A549 (cell line): ENCODE measurements around the gene TM4SF1. TPM values are rescaled to one million over a fixed set of nuclear protein-coding genes. Genes with fewer than 3 reads are reported as not detected.

Source experiments
- ATAC-seq, 2 experiments: fragments of 200-7000 bp in 1 of 2; fragments of >200 bp in 1 of 2; cut with Nextera tagmentation in 1 of 2; cut with Tn5 transposase in 1 of 2; 3 replicates each; pipeline versions ENCODE4 v1.8.0 to v1.9.1; 2018 to 2020; ENCODE audit warnings: mild to moderate bottlenecking in 1 of 2, moderate library complexity in 1 of 2
- CTCF ChIA-PET: fragments of 300-600 bp; sonication (Branson Sonifier 250); formaldehyde crosslinking; extraction: SDS; loops from one replicate; lab custom pipeline; 2021; ENCODE audit warnings: antibody characterized with exemption, inconsistent platforms; lab: Yijun Ruan, JAX
- POLR2A ChIA-PET: fragments of 350-600 bp; formaldehyde crosslinking; extraction: SDS; loops from one replicate; lab custom pipeline; 2021; ENCODE audit warnings: antibody characterized with exemption, inconsistent platforms; lab: Yijun Ruan, JAX
- DNase-seq, 2 experiments: peaks; one replicate each; pipeline versions ENCODE4 v3.0.0 to v3.0.0-alpha.2; 2011 to 2016; ENCODE audit warnings: low read depth in 1 of 2, low spot score in 1 of 2
- FAIRE-seq: peaks from 2 replicates; lab custom pipeline; 2011; peaks lifted over from hg19 to GRCh38; lab: Jason Lieb, UNC
- H3K27ac ChIP-seq, 2 experiments: fragments of >200 bp; sonication (Bioruptor Twin); formaldehyde crosslinking; 3 replicates each; pipeline ENCODE4 v1.5.1; 2016 to 2017
- H3K4me1 ChIP-seq: fragments of >200 bp; sonication (Bioruptor Twin); formaldehyde crosslinking; 3 replicates; pipeline ENCODE4 v1.6.1; 2016
- H3K4me2 ChIP-seq: fragments of >200 bp; sonication (Bioruptor Twin); formaldehyde crosslinking; 3 replicates; pipeline ENCODE4 v1.6.1; 2016
- H3K4me3 ChIP-seq: fragments of >200 bp; sonication (Bioruptor Twin); formaldehyde crosslinking; 3 replicates; pipeline ENCODE4 v1.5.1; 2016
- H3K9me3 ChIP-seq: fragments of >200 bp; sonication (Bioruptor Twin); formaldehyde crosslinking; 3 replicates; pipeline ENCODE4 v1.6.1; 2016
- BCL3 ChIP-seq: fragments of >200 bp; sonication (Bioruptor Twin); formaldehyde crosslinking; IDR thresholded peaks from 3 replicates; pipeline ENCODE4 v1.6.1; 2016
- BHLHE40 ChIP-seq: IDR thresholded peaks from 2 replicates; pipeline ENCODE4 v1.6.1; 2012; ENCODE audit warnings: low read depth, low read length, inconsistent platforms
- CBX2 ChIP-seq: fragments of 200-600 bp; sonication (generic); IDR thresholded peaks from 2 replicates; pipeline ENCODE4 v1.6.1; 2016; ENCODE audit warnings: low read depth, mild to moderate bottlenecking, borderline replicate concordance
- CBX8 ChIP-seq: fragments of 200-600 bp; sonication (generic); IDR thresholded peaks from 2 replicates; pipeline ENCODE4 v1.6.1; 2016
- CEBPB ChIP-seq, 2 experiments: fragments of >200 bp in 1 of 2; sonication (Bioruptor Twin) in 1 of 2; formaldehyde crosslinking in 1 of 2; IDR thresholded peaks; 2 replicates each; pipeline ENCODE4 v1.6.1; 2012 to 2016
- CHD2 ChIP-seq: fragments of 150-350 bp; IDR thresholded peaks from 2 replicates; pipeline ENCODE4 v1.6.1; 2014; ENCODE audit warnings: low read length; ENCODE audit not compliant: partially characterized antibody
- CHD4 ChIP-seq: fragments of 200-600 bp; sonication (generic); IDR thresholded peaks from 2 replicates; pipeline ENCODE4 v1.6.1; 2016; ENCODE audit warnings: antibody characterized with exemption, mild to moderate bottlenecking, borderline replicate concordance
- EHF ChIP-seq: fragments of 250-450 bp; sonication (Bioruptor Pico); IDR thresholded peaks from 2 replicates; pipeline ENCODE4 v1.5.0; 2020; ENCODE audit warnings: mild to moderate bottlenecking
- ELK1 ChIP-seq: fragments of 150-350 bp; IDR thresholded peaks from 2 replicates; pipeline ENCODE4 v1.6.1; 2014; ENCODE audit warnings: low read depth, mild to moderate bottlenecking, low read length
- EP300 ChIP-seq, 2 experiments: fragments of >200 bp; sonication (Bioruptor Twin); formaldehyde crosslinking; IDR thresholded peaks; 2 replicates in 1 of 2; 3 replicates in 1 of 2; pipeline ENCODE4 v1.6.1; 2016 to 2017
- ESRRA ChIP-seq: fragments of 150-350 bp; IDR thresholded peaks from 2 replicates; pipeline ENCODE4 v1.6.1; 2014; ENCODE audit warnings: mild to moderate bottlenecking, low read length, borderline replicate concordance
- FOSL2 ChIP-seq, 2 experiments: fragments of 450-650 bp in 1 of 2; fragments of >200 bp in 1 of 2; sonication (Bioruptor Twin) in 1 of 2; formaldehyde crosslinking; IDR thresholded peaks; 2 replicates each; pipeline versions ENCODE4 v1.5.0 to v1.6.1; 2016 to 2020; ENCODE audit warnings: mild to moderate bottlenecking in 1 of 2, moderate library complexity in 1 of 2
- HDAC2 ChIP-seq: fragments of 200-600 bp; sonication (generic); IDR thresholded peaks from 2 replicates; pipeline ENCODE4 v1.6.1; 2016
- HES2 ChIP-seq: fragments of >200 bp; sonication (Bioruptor Twin); formaldehyde crosslinking; IDR thresholded peaks from 2 replicates; pipeline ENCODE4 v1.6.1; 2016
- HMGXB4 ChIP-seq: fragments of 250-450 bp; sonication (Bioruptor Pico); IDR thresholded peaks from 2 replicates; pipeline ENCODE4 v1.5.0; 2021; ENCODE audit warnings: mild to moderate bottlenecking, moderate library complexity, borderline replicate concordance
- HOXA7 ChIP-seq: fragments of 250-450 bp; sonication (Bioruptor Pico); IDR thresholded peaks from 2 replicates; pipeline ENCODE4 v1.5.0; 2020; ENCODE audit warnings: mild to moderate bottlenecking, moderate library complexity
- HOXB5 ChIP-seq: fragments of 250-450 bp; sonication (Bioruptor Pico); IDR thresholded peaks from 2 replicates; pipeline ENCODE4 v1.5.0; 2020; ENCODE audit warnings: mild to moderate bottlenecking, moderate library complexity
- JUN ChIP-seq, 2 experiments: fragments of >200 bp; sonication (Bioruptor Twin); formaldehyde crosslinking; IDR thresholded peaks; 2 replicates in 1 of 2; 3 replicates in 1 of 2; pipeline ENCODE4 v1.6.1; 2016 to 2017
- JUNB ChIP-seq: fragments of >200 bp; sonication (Bioruptor Twin); formaldehyde crosslinking; IDR thresholded peaks from 2 replicates; pipeline ENCODE4 v1.6.1; 2016
- KDM1A ChIP-seq: fragments of 200-600 bp; sonication (generic); IDR thresholded peaks from 2 replicates; pipeline ENCODE4 v1.6.1; 2016; ENCODE audit warnings: low read depth, mild to moderate bottlenecking
- MAFK ChIP-seq: fragments of 450-650 bp; IDR thresholded peaks from 2 replicates; pipeline ENCODE4 v1.6.1; 2014; ENCODE audit not compliant: partially characterized antibody
- MAX ChIP-seq: IDR thresholded peaks from 2 replicates; pipeline ENCODE4 v1.6.1; 2012
- NFE2L2 ChIP-seq: fragments of 150-350 bp; conservative IDR thresholded peaks from 2 replicates; pipeline ENCODE4 v1.6.1; 2014; ENCODE audit warnings: low read length
- PBX3 ChIP-seq: IDR thresholded peaks from 2 replicates; pipeline ENCODE4 v1.6.1; 2012
- POLR2A ChIP-seq: IDR thresholded peaks from 2 replicates; pipeline ENCODE4 v1.6.1; 2012; ENCODE audit warnings: mild to moderate bottlenecking, low read length
- POLR2AphosphoS2 ChIP-seq: conservative IDR thresholded peaks from 2 replicates; pipeline ENCODE4 v1.6.1; 2012; ENCODE audit warnings: low read length, improper control_type of control experiment, inconsistent platforms
- RAD21 ChIP-seq, 2 experiments: fragments of >200 bp in 1 of 2; sonication (Bioruptor Twin) in 1 of 2; formaldehyde crosslinking in 1 of 2; IDR thresholded peaks in 1 of 2; conservative IDR thresholded peaks in 1 of 2; 2 replicates in 1 of 2; 3 replicates in 1 of 2; pipeline ENCODE4 v1.6.1; 2012 to 2018; ENCODE audit warnings: inconsistent platforms in 1 of 2
- RARB ChIP-seq: fragments of 250-450 bp; sonication (Bioruptor Pico); IDR thresholded peaks from 2 replicates; pipeline ENCODE4 v1.8.0; 2021; ENCODE audit warnings: mild to moderate bottlenecking, moderate library complexity
- RCOR1 ChIP-seq: fragments of 150-350 bp; IDR thresholded peaks from 2 replicates; pipeline ENCODE4 v1.6.1; 2014; ENCODE audit warnings: antibody characterized with exemption, low read length, low read depth
- REST ChIP-seq: fragments of 200-600 bp; sonication (generic); IDR thresholded peaks from 2 replicates; pipeline ENCODE4 v1.6.1; 2016; ENCODE audit warnings: antibody characterized with exemption, mild to moderate bottlenecking, moderate library complexity
- RFX5 ChIP-seq: fragments of 450-650 bp; IDR thresholded peaks from 2 replicates; pipeline ENCODE4 v1.7.1; 2014; ENCODE audit warnings: antibody characterized with exemption, mild to moderate bottlenecking, moderate library complexity
- SREBF2 ChIP-seq: fragments of 450-650 bp; IDR thresholded peaks from 2 replicates; pipeline ENCODE4 v1.6.1; 2014; ENCODE audit warnings: mild to moderate bottlenecking, moderate library complexity
- TP53 ChIP-seq: fragments of 250-450 bp; sonication (Bioruptor Pico); IDR thresholded peaks from 2 replicates; pipeline ENCODE4 v1.5.0; 2021; ENCODE audit warnings: mild to moderate bottlenecking, moderate library complexity
- ZSCAN20 ChIP-seq: fragments of 250-450 bp; sonication (Bioruptor Pico); IDR thresholded peaks from 2 replicates; pipeline ENCODE4 v1.8.0; 2022; ENCODE audit warnings: mild to moderate bottlenecking, moderate library complexity
- WGBS: methylation state at CpG from one replicate; pipeline ENCODE4 v1.1.6; 2017; ENCODE audit errors: missing lambda C conversion rate; 5-methylcytosine and 5-hydroxymethylcytosine counted together
- polyA plus RNA-seq, 4 experiments: library from polyadenylated mRNA; depleted of rRNA in 3 of 4; stranded (reverse); fragments of >200 nt; fragmentation: RNase III in 1 of 4; extraction: RNeasy Plus Mini Kit Qiagen cat#74134 plus additional on column Dnase treatment in 1 of 4; gene quantifications; 2 replicates in 3 of 4; 3 replicates in 1 of 4; pipeline ENCODE4 v1.2.3, GENCODE V29; 2011 to 2017

The TM4SF1 gene
- polyA plus RNA-seq, 2 of the 4 experiments (the other 2 are of a cell fraction) = 828 to 1,208 TPM

GRCh38 chr3:149382101-149382467 lies 4.6 kb upstream of the TM4SF1 start:
- no peak overlapping the region for H3K4me3 ChIP-seq
- H3K9me3 ChIP-seq = no peaks in the 10 kb centered on the region
- peak overlapping the region; percentile 70 for H3K4me2 ChIP-seq
- DNase-seq = peak; percentile 59 to 88
- ChIA-PET POLR2A (interaction anchor here (0.8 kb wide), 1 partner anchor 9 kb away, joined by 6 read pairs; no protein-coding TSS in a partner anchor), CTCF (interaction anchor here (0.9 to 2.4 kb wide), 7 partner anchors 9 to 262 kb away, joined by 3 to 9 read pairs (median 4); no protein-coding TSS in a partner anchor)
- 3% methylated on average over 4 of the region's 4 CpGs for WGBS
- H3K4me1 ChIP-seq = peaks cover 72% of the 10 kb centered on the region
- no peak for FAIRE-seq
- ATAC-seq = peak; percentile 19 to 51; a peak in 4 of 6 replicates
- H3K27ac ChIP-seq = peak overlapping the region; percentile 93 to 94
- peak in 1 of 2 experiments; percentile 51; a peak in 1 of 4 replicates for TF ChIP-seq CEBPB (IDR thresholded peaks at IDR 0.05)
- 0 out of 2 replicates have a peak, but pooled peaks have one; percentile 16 for TF ChIP-seq HES2
- no peak; a peak in 1 of 5 replicates for TF ChIP-seq RAD21 (conservative IDR thresholded peaks at IDR 0.05 in 1 of 2, IDR thresholded peaks at IDR 0.05 in 1 of 2)
- no peak for TF ChIP-seq MAX
- TF ChIP-seq JUN (IDR thresholded peaks at IDR 0.05) = peak; percentile 74 to 90
- TF ChIP-seq CBX2 = no peak
- no peak for TF ChIP-seq SREBF2
- peak; percentile 94 for TF ChIP-seq JUNB
- no peak for TF ChIP-seq MAFK
- no peak for TF ChIP-seq HMGXB4
- TF ChIP-seq HOXA7 (CRISPR knock-in tag) = no peak
- no peak for TF ChIP-seq HDAC2
- no peak for TF ChIP-seq NFE2L2
- TF ChIP-seq BCL3 = peak; percentile 76; the same call in 1 of the 3 replicates
- TF ChIP-seq CBX8 = no peak
- TF ChIP-seq ESRRA = no peak
- no peak for TF ChIP-seq EHF (CRISPR knock-in tag)
- no peak for TF ChIP-seq REST
- TF ChIP-seq RFX5 = no peak
- no peak for TF ChIP-seq RCOR1
- TF ChIP-seq PBX3 = peak; percentile 55; the same call in 1 of the 2 replicates
- TF ChIP-seq CHD2 = no peak
- TF ChIP-seq ELK1 = no peak
- no peak for TF ChIP-seq HOXB5 (CRISPR knock-in tag)
- TF ChIP-seq POLR2A = no peak
- peak; percentile 89 for TF ChIP-seq FOSL2 (IDR thresholded peaks at IDR 0.05)
- peak; percentile 94 for TF ChIP-seq FOSL2 (CRISPR knock-in tag; IDR thresholded peaks at IDR 0.05)
- no peak for TF ChIP-seq ZSCAN20 (CRISPR knock-in tag)
- TF ChIP-seq BHLHE40 = no peak
- no peak for TF ChIP-seq POLR2AphosphoS2
- peak; percentile 69 to 84; a peak in 4 of 5 replicates for TF ChIP-seq EP300 (IDR thresholded peaks at IDR 0.05)
- TF ChIP-seq TP53 = no peak
- TF ChIP-seq CHD4 = no peak
- no peak for TF ChIP-seq KDM1A
- TF ChIP-seq RARB (CRISPR knock-in tag) = 0 out of 2 replicates have a peak, but pooled peaks have one; percentile 2
